Stimulated activated CD8-positive, alpha-beta memory T cell treated with anti-CD3 and anti-CD28 coated beads, Interleukin-12 subunit alpha, Interleukin-12 subunit beta, amount 100 ng/mL, for 4 hours (primary cell): Measurements from ENCODE around the gene CMTM6.
"Not testable (repeated sequence)": the region's sequence is repeated elsewhere in the genome, so short reads cannot be mapped to it uniquely, and the experiment has no call there.

Source experiments
- DNase-seq: peaks from one replicate; pipeline ENCODE4 v3.0.0-alpha.2; 2020; ENCODE audit warnings: low read depth

CMTM6 gene

DNA sequence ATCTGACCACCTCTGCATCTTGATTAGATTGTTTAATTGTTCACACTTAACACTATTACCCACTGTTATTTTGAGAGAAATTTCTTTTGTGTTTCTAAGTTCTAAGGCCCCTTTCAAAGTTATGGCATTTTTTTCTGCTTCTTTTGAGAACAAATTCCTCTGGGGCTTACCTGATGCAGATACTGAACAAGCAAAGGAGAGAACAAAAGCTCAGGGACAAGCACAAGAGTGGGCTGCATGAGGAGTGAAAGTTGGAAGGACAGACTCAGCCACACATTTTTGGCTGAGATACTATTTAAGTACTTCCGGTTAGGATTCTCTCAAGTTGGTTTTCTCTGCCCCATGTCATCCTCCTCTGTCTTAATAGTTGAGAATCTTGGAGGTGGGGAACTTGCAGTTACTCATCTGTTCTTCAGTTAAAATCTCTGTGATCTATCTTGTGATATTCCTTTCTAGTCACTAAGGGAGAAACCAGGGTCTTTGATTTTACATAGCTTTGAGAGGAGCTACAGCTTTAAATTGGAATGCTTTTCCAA, 54.7 kb downstream of the CMTM6 start:
- no peak for DNase-seq

DNA sequence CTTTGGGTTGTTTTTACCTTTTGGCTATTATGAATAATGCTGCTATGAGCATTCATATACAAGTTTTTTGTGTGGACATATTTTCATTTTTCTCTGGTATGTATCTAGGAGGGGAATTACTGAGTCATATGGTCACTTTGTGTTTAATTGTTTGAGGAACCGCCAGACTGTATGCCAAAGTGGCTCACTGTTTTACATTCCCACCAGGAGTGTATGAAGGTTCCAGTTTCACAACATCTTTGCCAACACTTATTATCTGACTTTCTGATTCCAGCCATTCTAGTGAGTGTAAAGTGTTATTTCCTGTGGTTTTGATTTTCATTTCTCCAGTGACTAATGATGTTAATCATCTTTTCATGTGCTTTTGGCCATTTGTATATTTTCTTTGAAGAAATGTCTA, 59.2 kb downstream of the CMTM6 start:
- DNase-seq: no peak

GRCh38 chr3:32442766-32443165, 59.9 kb downstream of the CMTM6 start:
- DNase-seq: no peak

- DNase-seq: no peak
These were observed 61.9 kb downstream of the CMTM6 start for GRCh38 chr3:32440611-32441350.

DNA sequence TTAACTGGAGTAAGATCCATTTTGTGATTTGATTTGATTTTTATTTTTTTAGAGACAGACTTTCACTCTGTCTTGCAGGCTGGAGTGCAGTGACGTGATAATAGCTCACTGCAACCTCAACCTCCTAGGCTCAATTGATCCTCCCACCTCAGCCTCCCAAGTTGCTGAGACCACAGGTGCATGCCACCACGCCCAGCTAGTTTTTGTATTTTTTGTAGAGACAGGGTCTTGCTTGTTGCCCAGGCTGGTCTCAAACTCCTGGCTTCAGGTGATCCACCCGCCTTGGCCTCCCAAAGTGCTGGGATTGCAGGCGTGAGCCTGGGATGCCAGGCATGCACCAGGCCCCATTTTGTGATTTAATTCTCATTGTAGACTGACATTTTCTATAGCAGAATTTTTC, 63.2 kb downstream of the CMTM6 start:
- DNase-seq: not testable (repeated sequence)

DNA sequence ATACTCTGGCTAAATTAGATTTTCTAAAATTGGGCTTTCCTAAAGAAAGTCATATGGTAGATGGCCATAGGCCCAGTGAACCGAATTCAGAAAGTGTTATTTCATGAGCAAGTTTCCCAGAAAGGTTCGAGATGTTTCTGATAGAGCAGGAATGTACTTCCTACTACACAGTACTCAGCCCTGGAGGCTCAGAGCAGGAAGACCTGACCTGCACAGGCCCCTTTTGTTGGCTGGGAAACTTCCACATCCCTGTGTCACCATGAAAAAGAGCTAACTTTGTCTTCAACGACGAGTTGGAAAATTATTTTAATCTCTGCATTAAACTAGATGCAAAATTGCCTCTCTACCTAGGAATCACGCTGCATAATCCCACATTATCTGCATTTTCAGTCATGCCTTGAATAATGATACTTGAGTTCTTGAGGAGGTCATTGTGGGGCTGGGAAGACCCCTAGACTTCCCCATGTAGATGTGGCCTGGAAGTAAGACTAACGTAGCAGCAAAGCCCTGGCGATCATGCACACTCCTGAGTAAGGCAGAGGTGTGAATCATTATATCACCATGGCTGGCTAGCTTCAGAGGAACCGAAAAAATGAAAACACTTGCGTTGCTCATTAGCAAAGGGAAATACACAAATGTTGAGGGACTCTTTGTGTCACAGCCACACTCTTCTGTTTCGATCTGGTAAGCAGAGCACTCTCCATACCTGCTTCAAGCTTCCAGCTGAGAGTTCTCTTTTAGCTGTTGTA, 63.9 kb downstream of the CMTM6 start:
- no peak for DNase-seq

DNA sequence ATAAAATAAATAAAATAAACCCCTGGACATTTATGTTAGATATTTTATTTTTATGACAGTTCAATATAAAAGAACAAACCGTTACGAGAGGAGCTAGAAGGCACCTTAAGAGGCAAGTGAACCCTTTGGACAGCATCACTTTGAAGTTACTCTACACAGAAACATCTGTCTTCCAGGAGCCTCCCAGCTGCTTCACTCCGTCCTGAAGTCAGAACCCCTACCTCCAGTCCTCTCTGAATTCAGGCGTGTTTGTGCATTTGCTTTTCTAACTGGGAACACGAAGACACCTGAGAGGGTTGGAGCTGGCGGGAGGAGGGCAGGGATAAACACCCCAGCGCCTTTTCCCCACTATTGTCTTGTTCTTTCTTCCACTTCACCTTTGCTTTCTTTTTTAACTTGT, 64.8 kb downstream of the CMTM6 start:
- no peak for DNase-seq

DNA sequence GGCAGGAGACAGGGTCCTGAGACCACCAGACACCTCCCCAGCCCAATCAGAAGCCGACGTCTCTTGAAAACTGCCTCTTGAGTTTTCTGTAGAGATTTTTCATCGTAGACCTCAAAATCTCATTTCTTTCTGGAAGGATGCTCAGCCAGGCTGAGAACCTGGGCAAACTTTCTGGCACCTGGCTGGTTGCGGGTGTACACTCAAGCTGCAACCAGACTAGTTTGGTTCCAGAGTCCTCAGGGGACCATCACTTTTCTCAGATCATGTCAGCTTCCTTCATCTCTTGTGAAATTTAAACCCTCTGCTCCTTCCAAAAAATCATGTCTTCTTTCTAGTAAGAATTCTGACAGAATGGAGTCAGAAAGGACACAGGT, 65.8 kb downstream of the CMTM6 start:
- DNase-seq: no peak

DNA sequence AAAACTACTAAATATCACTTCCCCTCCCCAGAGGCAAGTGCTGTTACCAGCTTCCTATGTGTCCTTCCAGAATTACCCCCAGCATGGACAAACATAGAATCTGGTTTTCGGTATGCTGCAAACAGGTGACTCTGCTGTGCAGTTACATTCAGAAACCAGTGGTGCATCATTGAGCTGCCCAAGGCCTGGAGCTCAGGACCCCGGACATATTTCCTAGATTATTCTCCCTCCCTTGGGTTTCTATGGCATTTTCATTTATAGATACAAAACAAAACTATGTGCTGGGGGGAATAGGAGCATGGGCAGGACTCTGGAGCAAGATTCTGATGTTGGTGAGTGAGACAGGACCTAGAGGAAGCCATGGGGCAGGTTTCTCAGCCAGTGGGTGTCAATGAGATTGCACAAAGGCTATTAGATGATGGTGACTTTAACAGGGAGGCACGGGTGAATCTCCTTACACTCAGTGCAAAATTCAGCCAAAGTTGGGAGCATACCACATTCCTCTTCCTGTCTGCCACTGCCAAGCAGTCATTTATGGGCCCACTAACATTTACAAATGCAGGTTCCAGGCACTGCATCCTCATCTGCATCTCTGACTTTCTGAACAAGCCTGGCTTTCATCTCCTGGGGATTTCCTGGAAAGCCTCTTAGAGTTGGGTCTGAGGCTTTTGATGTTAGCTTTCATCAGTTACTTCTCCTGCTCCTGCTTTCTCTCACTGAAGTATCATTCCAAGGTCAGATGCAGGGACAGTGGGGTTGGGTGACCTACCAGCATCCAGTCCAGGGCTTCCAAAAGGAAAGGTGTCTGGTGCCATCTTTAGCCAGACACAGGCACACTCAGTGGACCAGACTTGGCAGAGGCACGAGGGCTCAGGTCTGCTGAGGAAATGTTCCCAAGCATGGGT, 66.5 kb downstream of the CMTM6 start:
- DNase-seq: no peak

- no peak for DNase-seq
These were observed 68.4 kb downstream of the CMTM6 start for GRCh38 chr3:32434206-32434605.

DNA sequence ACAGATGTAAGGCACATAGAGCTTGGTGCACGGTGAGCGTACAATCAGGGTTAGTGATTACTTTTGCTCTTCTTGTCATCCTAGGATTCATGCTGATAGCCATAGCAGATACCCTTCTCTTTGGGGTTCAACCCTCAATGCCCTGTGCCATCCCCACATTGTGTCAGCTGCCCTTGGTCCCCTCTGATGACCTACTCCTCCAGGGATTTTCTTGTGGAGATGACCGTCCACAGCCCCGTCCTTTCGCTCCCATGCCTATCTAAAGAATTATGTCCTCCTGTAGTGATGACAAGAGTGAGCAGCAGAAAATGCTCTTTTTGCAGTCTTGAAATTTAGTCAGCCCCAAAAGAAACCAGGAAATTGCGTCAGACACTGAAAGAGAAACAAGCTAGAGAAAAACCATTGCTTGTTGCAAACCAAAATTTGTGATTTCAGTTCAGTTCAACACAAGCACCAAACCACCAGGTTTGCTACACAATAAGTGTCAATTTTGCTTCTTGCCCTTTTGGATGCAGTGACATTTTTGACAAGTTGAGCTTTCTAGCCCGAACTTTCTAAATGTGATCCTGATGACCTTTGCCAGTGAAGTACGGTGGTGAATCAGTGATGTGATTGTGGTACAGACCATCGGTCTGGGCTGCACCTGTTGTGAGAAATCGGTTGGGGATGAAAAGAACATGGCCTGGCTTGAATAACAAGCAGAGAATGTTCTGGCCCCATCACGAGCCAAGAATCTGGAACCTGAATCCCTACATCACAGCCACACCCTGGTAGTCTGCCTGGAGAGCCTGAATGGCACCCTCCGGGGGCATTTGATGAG, 69.7 kb downstream of the CMTM6 start:
- DNase-seq: no peak

DNA sequence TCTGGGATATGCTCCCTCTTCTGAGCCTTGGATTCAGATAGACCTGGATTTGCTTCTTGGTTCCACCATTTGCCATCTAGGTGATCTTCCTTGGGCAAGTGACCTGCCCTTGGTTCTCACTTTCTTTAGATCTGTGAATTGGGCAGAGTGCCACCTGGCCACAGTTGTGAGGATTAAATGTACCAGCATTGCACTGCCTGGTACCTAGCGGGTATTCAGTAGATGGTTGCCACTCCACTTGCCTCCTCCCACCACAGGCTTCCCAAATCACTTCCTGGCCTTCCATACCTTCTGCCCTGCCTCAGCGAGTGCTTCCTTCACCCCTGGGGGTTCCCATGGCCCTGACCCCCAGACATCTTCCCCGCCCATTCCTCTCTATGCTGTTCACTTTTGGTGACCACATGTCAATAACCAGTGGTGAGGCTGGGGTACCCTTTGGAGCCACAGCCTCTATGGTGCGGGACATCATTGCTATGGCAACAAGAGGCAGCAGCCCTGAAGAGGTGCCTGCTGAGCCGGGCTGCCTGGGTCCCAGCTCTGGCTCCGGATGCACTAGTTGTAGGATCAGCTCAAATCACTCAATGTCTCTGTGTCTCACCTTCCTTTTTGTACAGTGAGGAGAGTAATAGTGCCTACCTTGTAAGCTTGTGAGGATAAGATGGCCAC, 70.5 kb downstream of the CMTM6 start:
- DNase-seq: no peak

DNA sequence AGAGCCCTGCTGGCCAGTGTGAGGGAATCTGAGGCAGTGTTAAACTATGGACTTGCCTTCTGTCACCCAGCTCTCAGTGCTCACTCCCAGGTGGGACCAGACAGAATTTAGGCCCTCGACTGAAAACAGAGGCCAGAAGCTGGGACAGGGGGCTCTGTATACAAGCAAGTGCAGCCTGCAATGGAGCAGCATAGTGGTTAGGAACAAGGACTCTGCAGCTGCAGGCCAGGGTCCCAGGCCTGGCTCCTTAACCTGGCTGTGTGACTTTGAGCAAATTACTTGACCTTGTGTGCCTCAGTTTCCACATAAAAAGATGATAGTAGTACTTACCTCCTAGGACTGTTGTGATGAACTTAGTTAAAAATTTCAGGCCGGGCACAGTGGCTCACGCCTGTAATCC, 71.2 kb downstream of the CMTM6 start:
- no peak for DNase-seq
